ENCODE data around the gene UMPS. TPM values are rescaled to one million over a fixed set of nuclear protein-coding genes. Genes with fewer than 3 reads are reported as not detected.

The UMPS gene
- total RNA-seq, 1 donor from 2014 or later, result 38.3 TPM

DNA sequence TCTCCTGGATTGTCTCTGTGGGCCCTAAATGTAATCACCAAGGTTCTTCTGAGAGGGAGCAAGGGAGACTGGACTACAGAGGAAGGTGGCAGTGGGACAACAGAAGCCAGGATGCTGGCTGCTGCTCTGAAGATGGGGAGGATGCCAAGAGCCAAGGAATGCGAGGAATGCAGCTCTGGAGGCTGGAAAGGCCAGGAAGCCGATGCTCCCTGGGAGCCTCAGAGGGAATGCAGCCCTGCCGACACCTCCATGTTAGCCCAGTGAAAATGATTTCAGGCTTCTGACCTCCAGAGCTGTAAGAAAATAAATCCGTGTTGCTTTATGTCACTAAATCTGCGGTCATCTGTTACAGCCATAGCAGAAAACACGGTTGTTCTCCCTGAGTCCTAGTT lies 44.1 kb downstream of the UMPS start:
- Histone ChIP-seq H3K36me3 (ENCODE audit: insufficient read depth, low read length) (peaks cover 4% of the 10 kb centered on the region), H3K4me3 (ENCODE audit: insufficient read depth, low read depth, low read length) (peak overlapping the region; percentile 11), H3K79me2 (ENCODE audit: insufficient read depth, low read length) (peaks cover 11% of the 10 kb centered on the region), H3K9ac (ENCODE audit: low read length) (peak overlapping the region; percentile 44), H4K20me1 (ENCODE audit: insufficient read depth, low read length) (peaks cover 4% of the 10 kb centered on the region), H3K27me3 (ENCODE audit: insufficient read depth, low read length) (no peaks in the 10 kb centered on the region), H2AFZ (ENCODE audit: low read depth, low read length) (no peak overlapping the region), H3K4me2 (ENCODE audit: low read length) (peak overlapping the region; percentile 64), H3K27ac (ENCODE audit: low read depth, low read length) (peak overlapping the region; percentile 52), H3K9me3 (ENCODE audit: insufficient read depth, low read depth, low read length) (no peaks in the 10 kb centered on the region), H3K4me1 (ENCODE audit: insufficient read depth, low read length) (peaks cover 33% of the 10 kb centered on the region)
- DNase-seq (ENCODE audit: low read depth) (peak; percentile 78), FAIRE-seq (peak; percentile 98)
- Mint-ChIP-seq H3K4me1 (ENCODE audit: low read depth, unreplicated experiment) (peaks cover 50% of the 10 kb centered on the region), H3K36me3 (ENCODE audit: low read depth, unreplicated experiment) (peaks cover 22% of the 10 kb centered on the region), H3K27ac (ENCODE audit: unreplicated experiment) (peak overlapping the region; percentile 91), H3K9me3 (ENCODE audit: unreplicated experiment) (no peaks in the 10 kb centered on the region), H3K27me3 (ENCODE audit: low read depth, unreplicated experiment) (no peaks in the 10 kb centered on the region), H3K4me3 (ENCODE audit: unreplicated experiment) (no peak overlapping the region)
- TF ChIP-seq, protein P1, sequence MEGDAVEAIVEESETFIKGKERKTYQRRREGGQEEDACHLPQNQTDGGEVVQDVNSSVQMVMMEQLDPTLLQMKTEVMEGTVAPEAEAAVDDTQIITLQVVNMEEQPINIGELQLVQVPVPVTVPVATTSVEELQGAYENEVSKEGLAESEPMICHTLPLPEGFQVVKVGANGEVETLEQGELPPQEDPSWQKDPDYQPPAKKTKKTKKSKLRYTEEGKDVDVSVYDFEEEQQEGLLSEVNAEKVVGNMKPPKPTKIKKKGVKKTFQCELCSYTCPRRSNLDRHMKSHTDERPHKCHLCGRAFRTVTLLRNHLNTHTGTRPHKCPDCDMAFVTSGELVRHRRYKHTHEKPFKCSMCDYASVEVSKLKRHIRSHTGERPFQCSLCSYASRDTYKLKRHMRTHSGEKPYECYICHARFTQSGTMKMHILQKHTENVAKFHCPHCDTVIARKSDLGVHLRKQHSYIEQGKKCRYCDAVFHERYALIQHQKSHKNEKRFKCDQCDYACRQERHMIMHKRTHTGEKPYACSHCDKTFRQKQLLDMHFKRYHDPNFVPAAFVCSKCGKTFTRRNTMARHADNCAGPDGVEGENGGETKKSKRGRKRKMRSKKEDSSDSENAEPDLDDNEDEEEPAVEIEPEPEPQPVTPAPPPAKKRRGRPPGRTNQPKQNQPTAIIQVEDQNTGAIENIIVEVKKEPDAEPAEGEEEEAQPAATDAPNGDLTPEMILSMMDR (IDR thresholded peaks at IDR 0.05; ENCODE audit: insufficient read depth, low read depth, low read length), result no peak
- no peak for TF ChIP-seq EZH2 (IDR thresholded peaks at IDR 0.05; ENCODE audit: insufficient read depth, low read length)

DNA sequence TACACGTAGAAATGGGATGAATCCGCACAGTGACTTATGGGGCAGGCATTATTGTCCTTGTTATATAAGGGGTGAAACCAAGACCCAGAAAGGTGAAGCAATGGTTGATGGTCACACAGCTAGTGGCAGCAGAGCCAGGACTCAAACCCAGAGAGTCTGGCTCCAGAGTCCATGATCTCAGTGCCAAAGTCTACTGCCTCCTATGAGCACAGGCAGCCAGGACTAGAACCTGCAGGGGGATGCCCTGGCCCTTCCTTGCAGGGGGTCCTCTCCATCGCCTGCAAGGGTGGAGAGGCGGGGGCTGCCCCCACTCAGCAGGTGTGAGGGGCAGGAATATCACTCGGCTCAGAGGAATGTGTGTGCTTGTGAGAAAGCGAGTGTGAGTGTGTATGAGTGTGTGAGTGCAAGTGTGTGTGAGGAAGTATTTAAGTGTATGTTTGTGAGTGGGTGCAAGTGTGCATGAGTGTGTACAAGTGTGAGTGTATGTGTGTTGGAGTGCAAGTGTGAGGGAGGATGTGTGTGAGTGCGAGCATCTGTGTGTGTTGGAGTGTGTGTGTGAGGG lies 44.7 kb downstream of the UMPS start:
- Histone ChIP-seq H3K9me3 (ENCODE audit: insufficient read depth, low read depth, low read length) (no peaks in the 10 kb centered on the region), H3K9ac (ENCODE audit: low read length) (peak overlapping the region; percentile 44), H3K4me3 (ENCODE audit: insufficient read depth, low read depth, low read length) (peak overlapping the region; percentile 11), H4K20me1 (ENCODE audit: insufficient read depth, low read length) (peaks cover 4% of the 10 kb centered on the region), H3K27ac (ENCODE audit: low read depth, low read length) (peak overlapping the region; percentile 52), H3K27me3 (ENCODE audit: insufficient read depth, low read length) (no peaks in the 10 kb centered on the region), H3K36me3 (ENCODE audit: insufficient read depth, low read length) (peaks cover 4% of the 10 kb centered on the region), H3K4me1 (ENCODE audit: insufficient read depth, low read length) (peaks cover 37% of the 10 kb centered on the region), H3K4me2 (ENCODE audit: low read length) (peak overlapping the region; percentile 64), H3K79me2 (ENCODE audit: insufficient read depth, low read length) (peaks cover 11% of the 10 kb centered on the region), H2AFZ (ENCODE audit: low read depth, low read length) (no peak overlapping the region)
- H3K27ac Mint-ChIP-seq (ENCODE audit: unreplicated experiment), result peak overlapping the region; percentile 91
- H3K36me3 Mint-ChIP-seq (ENCODE audit: low read depth, unreplicated experiment), result peaks cover 19% of the 10 kb centered on the region
- TF ChIP-seq, protein P1 (IDR thresholded peaks at IDR 0.05; ENCODE audit: insufficient read depth, low read depth, low read length), result no peak
- no peak for TF ChIP-seq EZH2 (IDR thresholded peaks at IDR 0.05; ENCODE audit: insufficient read depth, low read length)
- no peaks in the 10 kb centered on the region for H3K9me3 Mint-ChIP-seq (ENCODE audit: unreplicated experiment)
- no peaks in the 10 kb centered on the region for H3K27me3 Mint-ChIP-seq (ENCODE audit: low read depth, unreplicated experiment)
- H3K4me3 Mint-ChIP-seq (ENCODE audit: unreplicated experiment), result no peak overlapping the region
- FAIRE-seq (no peak), DNase-seq (ENCODE audit: low read depth) (no peak)
- peaks cover 52% of the 10 kb centered on the region for H3K4me1 Mint-ChIP-seq (ENCODE audit: low read depth, unreplicated experiment)

DNA sequence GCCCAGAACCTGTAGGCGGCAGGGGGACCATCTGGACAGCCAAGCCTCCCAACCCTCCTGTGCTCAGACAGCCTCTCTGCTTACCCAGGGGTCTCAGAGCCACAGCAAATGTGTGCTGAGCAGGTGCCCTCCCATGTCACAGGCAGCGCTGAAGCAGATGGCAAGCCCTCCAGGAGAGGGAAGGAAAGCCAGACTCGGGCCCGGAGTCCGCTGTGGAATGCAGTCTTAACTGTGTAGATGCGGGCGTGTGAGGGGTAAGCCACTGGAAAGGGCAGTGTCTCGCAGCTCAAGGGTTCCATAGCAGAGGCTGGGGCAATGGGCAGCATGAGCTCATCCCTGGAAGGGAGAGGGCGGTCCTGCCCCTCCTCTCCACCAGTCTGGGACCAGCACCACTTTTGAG lies 45.6 kb downstream of the UMPS start:
- H3K4me1 Mint-ChIP-seq (ENCODE audit: low read depth, unreplicated experiment), result peaks cover 51% of the 10 kb centered on the region
- no peak for FAIRE-seq
- TF ChIP-seq, protein P1 (IDR thresholded peaks at IDR 0.05; ENCODE audit: insufficient read depth, low read depth, low read length), result no peak
- TF ChIP-seq EZH2 (IDR thresholded peaks at IDR 0.05; ENCODE audit: insufficient read depth, low read length), result no peak
- Histone ChIP-seq H3K9ac (ENCODE audit: low read length) (no peak overlapping the region), H3K4me2 (ENCODE audit: low read length) (no peak overlapping the region), H3K4me1 (ENCODE audit: insufficient read depth, low read length) (peaks cover 46% of the 10 kb centered on the region), H3K4me3 (ENCODE audit: insufficient read depth, low read depth, low read length) (no peak overlapping the region), H3K79me2 (ENCODE audit: insufficient read depth, low read length) (peaks cover 11% of the 10 kb centered on the region), H2AFZ (ENCODE audit: low read depth, low read length) (no peak overlapping the region), H3K27ac (ENCODE audit: low read depth, low read length) (no peak overlapping the region), H3K36me3 (ENCODE audit: insufficient read depth, low read length) (peaks cover 4% of the 10 kb centered on the region), H3K27me3 (ENCODE audit: insufficient read depth, low read length) (no peaks in the 10 kb centered on the region), H4K20me1 (ENCODE audit: insufficient read depth, low read length) (peaks cover 4% of the 10 kb centered on the region), H3K9me3 (ENCODE audit: insufficient read depth, low read depth, low read length) (no peaks in the 10 kb centered on the region)
- no peaks in the 10 kb centered on the region for H3K9me3 Mint-ChIP-seq (ENCODE audit: unreplicated experiment)
- peaks cover 19% of the 10 kb centered on the region for H3K36me3 Mint-ChIP-seq (ENCODE audit: low read depth, unreplicated experiment)
- no peak overlapping the region for H3K4me3 Mint-ChIP-seq (ENCODE audit: unreplicated experiment)
- H3K27ac Mint-ChIP-seq (ENCODE audit: unreplicated experiment), result no peak overlapping the region
- no peak for DNase-seq (ENCODE audit: low read depth)
- H3K27me3 Mint-ChIP-seq (ENCODE audit: low read depth, unreplicated experiment), result no peaks in the 10 kb centered on the region
